Central memory CD8-positive, alpha-beta T cell (primary cell): ENCODE data around the gene NRAP.

Experiments used
- ATAC-seq: fragments of 150-1000 bp; cut with Tn5 transposase; replicated peaks from 2 replicates; pipeline ENCODE4 v1.10.0; 2022; ENCODE audit warnings: mild to moderate bottlenecking, moderate FRiP score, moderate number of reproducible peaks; ENCODE audit not compliant: poor library complexity, severe bottlenecking; ENCODE audit errors: extremely low read depth
- DNase-seq, 2 donors: peaks; one replicate each; pipeline ENCODE4 v3.0.0; 2021; ENCODE audit warnings: low spot score in 2 of 2
- H3K27ac Mint-ChIP-seq: one replicate; pipeline ENCODE4 v1.8.0; 2022; ENCODE audit warnings: low read depth, mild to moderate bottlenecking, moderate library complexity, mixed read lengths
- H3K27me3 Mint-ChIP-seq: one replicate; pipeline ENCODE4 v1.8.0; 2022; ENCODE audit warnings: mixed read lengths
- H3K36me3 Mint-ChIP-seq: one replicate; pipeline ENCODE4 v1.8.0; 2022; ENCODE audit warnings: mild to moderate bottlenecking, moderate library complexity, mixed read lengths; ENCODE audit not compliant: insufficient read depth
- H3K4me1 Mint-ChIP-seq: one replicate; pipeline ENCODE4 v1.8.0; 2022; ENCODE audit warnings: mixed read lengths
- H3K4me3 Mint-ChIP-seq: one replicate; pipeline ENCODE4 v1.8.0; 2022; ENCODE audit warnings: mild to moderate bottlenecking, moderate library complexity, mixed read lengths
- H3K9me3 Mint-ChIP-seq: one replicate; pipeline ENCODE4 v1.8.0; 2022; ENCODE audit warnings: mixed read lengths

NRAP gene

GRCh38 chr10:113620936-113621335, 42.9 kb downstream of the NRAP start:
- H3K27ac Mint-ChIP-seq = no peak overlapping the region
- H3K9me3 Mint-ChIP-seq = no peaks in the 10 kb centered on the region
- H3K27me3 Mint-ChIP-seq = peaks cover 73% of the 10 kb centered on the region
- H3K4me1 Mint-ChIP-seq = no peaks in the 10 kb centered on the region
- no peak overlapping the region for H3K4me3 Mint-ChIP-seq
- H3K36me3 Mint-ChIP-seq = no peaks in the 10 kb centered on the region
- ATAC-seq = no peak
- no peak for DNase-seq

- no peak for ATAC-seq
- no peaks in the 10 kb centered on the region for H3K4me1 Mint-ChIP-seq
Observed at GRCh38 chr10:113620511-113620910, 43.3 kb downstream of the NRAP start.

GRCh38 chr10:113619401-113619800, 44.4 kb downstream of the NRAP start:
- Mint-ChIP-seq H3K27me3 (peaks cover 71% of the 10 kb centered on the region), H3K36me3 (no peaks in the 10 kb centered on the region), H3K4me1 (no peaks in the 10 kb centered on the region), H3K4me3 (no peak overlapping the region), H3K9me3 (no peaks in the 10 kb centered on the region), H3K27ac (no peak overlapping the region)
- ATAC-seq (no peak), DNase-seq (no peak)

More at GRCh38 chr10:113620511-113620910, 43.3 kb downstream of the NRAP start:
- no peak overlapping the region for H3K27ac Mint-ChIP-seq
- H3K27me3 Mint-ChIP-seq = peaks cover 75% of the 10 kb centered on the region
- no peaks in the 10 kb centered on the region for H3K36me3 Mint-ChIP-seq
- DNase-seq = no peak
- H3K4me3 Mint-ChIP-seq = no peak overlapping the region
- H3K9me3 Mint-ChIP-seq = no peaks in the 10 kb centered on the region

GRCh38 chr10:113618338-113618737, 45.5 kb downstream of the NRAP start:
- Mint-ChIP-seq H3K27me3 (peaks cover 71% of the 10 kb centered on the region), H3K9me3 (no peaks in the 10 kb centered on the region), H3K36me3 (no peaks in the 10 kb centered on the region), H3K27ac (no peak overlapping the region), H3K4me3 (no peak overlapping the region), H3K4me1 (no peaks in the 10 kb centered on the region)
- no peak for ATAC-seq
- no peak for DNase-seq

- ATAC-seq (no peak), DNase-seq (no peak)
- no peak overlapping the region for H3K27ac Mint-ChIP-seq
- H3K27me3 Mint-ChIP-seq = peaks cover 76% of the 10 kb centered on the region
- H3K4me3 Mint-ChIP-seq = no peak overlapping the region
- no peaks in the 10 kb centered on the region for H3K9me3 Mint-ChIP-seq
- no peaks in the 10 kb centered on the region for H3K36me3 Mint-ChIP-seq
- no peaks in the 10 kb centered on the region for H3K4me1 Mint-ChIP-seq
Observed at GRCh38 chr10:113617086-113617485, 46.8 kb downstream of the NRAP start.

- Mint-ChIP-seq H3K4me3 (no peak overlapping the region), H3K4me1 (no peaks in the 10 kb centered on the region), H3K36me3 (no peaks in the 10 kb centered on the region), H3K27me3 (peaks cover 76% of the 10 kb centered on the region), H3K27ac (no peak overlapping the region), H3K9me3 (no peaks in the 10 kb centered on the region)
- DNase-seq (no peak), ATAC-seq (no peak)
Observed at GRCh38 chr10:113616244-113617074, 47.4 kb downstream of the NRAP start.

GRCh38 chr10:113613977-113614690, 49.7 kb downstream of the NRAP start:
- H3K4me1 Mint-ChIP-seq = no peaks in the 10 kb centered on the region
- ATAC-seq = no peak
- H3K27me3 Mint-ChIP-seq = peaks cover 53% of the 10 kb centered on the region
- H3K27ac Mint-ChIP-seq = no peak overlapping the region
- H3K9me3 Mint-ChIP-seq = no peaks in the 10 kb centered on the region
- no peak for DNase-seq
- H3K36me3 Mint-ChIP-seq = peaks cover 4% of the 10 kb centered on the region
- no peak overlapping the region for H3K4me3 Mint-ChIP-seq

GRCh38 chr10:113613427-113613826, 50.4 kb downstream of the NRAP start:
- peaks cover 47% of the 10 kb centered on the region for H3K27me3 Mint-ChIP-seq
- no peaks in the 10 kb centered on the region for H3K4me1 Mint-ChIP-seq
- ATAC-seq = no peak
- DNase-seq = no peak
- peaks cover 4% of the 10 kb centered on the region for H3K36me3 Mint-ChIP-seq
- H3K27ac Mint-ChIP-seq = no peak overlapping the region
- no peaks in the 10 kb centered on the region for H3K9me3 Mint-ChIP-seq
- no peak overlapping the region for H3K4me3 Mint-ChIP-seq

GRCh38 chr10:113612154-113612553, 51.7 kb downstream of the NRAP start:
- no peak overlapping the region for H3K27ac Mint-ChIP-seq
- H3K4me3 Mint-ChIP-seq = no peak overlapping the region
- peaks cover 39% of the 10 kb centered on the region for H3K27me3 Mint-ChIP-seq
- ATAC-seq = no peak
- peaks cover 4% of the 10 kb centered on the region for H3K36me3 Mint-ChIP-seq
- H3K9me3 Mint-ChIP-seq = no peaks in the 10 kb centered on the region
- no peak for DNase-seq
- H3K4me1 Mint-ChIP-seq = no peaks in the 10 kb centered on the region

GRCh38 chr10:113610631-113611601, 52.9 kb downstream of the NRAP start:
- DNase-seq = no peak
- no peaks in the 10 kb centered on the region for H3K9me3 Mint-ChIP-seq
- H3K36me3 Mint-ChIP-seq = peaks cover 4% of the 10 kb centered on the region
- H3K27me3 Mint-ChIP-seq = peaks cover 27% of the 10 kb centered on the region
- no peak for ATAC-seq
- H3K4me3 Mint-ChIP-seq = no peak overlapping the region
- no peaks in the 10 kb centered on the region for H3K4me1 Mint-ChIP-seq
- no peak overlapping the region for H3K27ac Mint-ChIP-seq

GRCh38 chr10:113609704-113610108, 54.1 kb downstream of the NRAP start:
- no peaks in the 10 kb centered on the region for H3K9me3 Mint-ChIP-seq

GRCh38 chr10:113605268-113605978, 58.4 kb downstream of the NRAP start:
- Mint-ChIP-seq H3K36me3 (peaks cover 3% of the 10 kb centered on the region), H3K27me3 (peaks cover 19% of the 10 kb centered on the region), H3K9me3 (no peaks in the 10 kb centered on the region), H3K4me3 (no peak overlapping the region), H3K27ac (no peak overlapping the region), H3K4me1 (no peaks in the 10 kb centered on the region)
- no peak for DNase-seq
- no peak for ATAC-seq

More at GRCh38 chr10:113609704-113610108, 54.1 kb downstream of the NRAP start:
- Mint-ChIP-seq H3K4me3 (no peak overlapping the region), H3K36me3 (peaks cover 4% of the 10 kb centered on the region), H3K27me3 (peaks cover 31% of the 10 kb centered on the region), H3K4me1 (no peaks in the 10 kb centered on the region), H3K27ac (no peak overlapping the region)
- ATAC-seq (no peak), DNase-seq (no peak)
